ENCODE measurements around the gene CIAO2B.

CIAO2B gene

DNA sequence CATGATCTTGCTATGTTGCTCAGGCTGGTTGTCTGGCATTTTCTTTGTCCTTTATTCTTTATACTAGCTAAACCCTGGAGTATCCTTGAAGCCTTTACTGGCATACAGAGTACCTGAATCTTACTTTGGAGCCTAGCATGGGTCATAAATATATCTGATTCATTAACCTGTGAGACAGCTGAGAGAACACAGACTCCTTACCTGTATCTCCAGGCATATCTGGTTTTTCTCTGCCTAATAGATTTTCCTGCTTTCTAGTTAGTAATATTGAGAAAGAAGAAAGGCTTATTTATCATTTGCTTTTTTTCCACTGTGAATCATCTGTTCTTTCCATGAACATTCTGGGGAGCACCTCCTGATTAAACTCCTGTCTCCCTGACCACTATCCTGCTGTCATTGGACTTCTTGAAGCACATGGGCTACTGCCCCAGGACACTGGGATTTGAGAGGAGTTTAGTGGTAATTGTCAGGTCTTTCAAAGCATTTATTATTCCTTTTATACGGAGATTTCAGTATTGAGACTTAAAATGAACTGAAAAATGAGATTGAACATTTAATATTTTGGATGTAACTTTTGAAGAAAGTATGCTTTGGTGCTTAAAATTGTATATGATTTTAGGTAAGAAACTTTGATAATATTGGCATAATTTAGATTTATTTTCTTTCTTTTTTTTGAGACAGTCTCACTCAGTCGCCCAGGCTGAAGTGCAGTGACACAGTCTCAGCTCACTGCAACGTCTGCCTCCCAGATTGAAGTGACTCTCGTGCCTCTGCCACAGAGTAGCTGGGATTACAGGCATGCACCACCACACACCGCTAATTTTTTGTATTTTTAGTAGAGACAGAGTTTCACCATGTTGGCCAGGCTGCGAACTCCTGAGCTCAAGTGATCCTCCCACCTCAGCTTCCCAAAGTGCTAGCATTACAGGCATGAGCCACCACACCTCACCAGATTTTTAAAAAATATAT, 45.3 kb downstream of the CIAO2B start:
- FAIRE-seq (no peak), DNase-seq (ENCODE audit: low spot score) (no peak)

DNA sequence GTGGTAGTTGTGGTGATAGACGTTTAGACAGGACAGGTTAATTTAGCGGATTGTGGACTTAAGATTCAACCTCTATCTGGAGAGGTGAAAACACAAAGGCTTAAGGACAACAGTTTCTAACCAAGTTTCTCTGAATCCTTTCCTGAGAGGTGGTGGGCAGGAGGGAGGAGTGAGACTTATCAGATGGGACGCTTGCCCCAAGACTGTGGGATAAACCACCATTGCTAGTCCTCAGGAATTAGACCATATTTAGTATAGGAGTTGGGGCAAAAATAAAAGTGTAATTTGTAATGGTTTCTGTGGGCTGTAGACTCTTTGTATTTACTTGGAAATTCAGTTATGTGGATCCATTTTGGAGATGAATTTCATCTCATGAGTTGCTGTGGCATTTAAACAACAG, 47.3 kb downstream of the CIAO2B start:
- no peak for FAIRE-seq
- no peak for DNase-seq (ENCODE audit: low spot score)

DNA sequence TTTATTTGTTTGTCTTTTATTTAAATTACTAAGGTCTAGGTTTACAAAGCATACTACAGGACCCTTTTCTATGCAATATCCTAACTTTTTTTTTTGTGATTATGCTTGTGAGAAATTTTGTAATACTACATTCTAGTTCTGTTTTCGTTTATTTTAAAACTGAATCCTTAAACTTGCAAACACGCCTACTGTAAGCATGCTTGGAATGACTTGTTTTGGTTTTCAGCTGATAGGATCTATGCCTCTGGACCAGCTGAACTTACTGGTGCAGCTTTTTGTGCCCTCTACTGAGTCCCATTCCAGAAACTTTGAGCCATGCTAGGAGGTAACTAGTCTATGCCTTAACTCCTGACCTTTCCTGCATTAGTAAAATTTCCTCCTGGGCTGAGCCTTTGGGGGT, 47.9 kb downstream of the CIAO2B start:
- DNase-seq (ENCODE audit: low spot score) (no peak), FAIRE-seq (no peak)

DNA sequence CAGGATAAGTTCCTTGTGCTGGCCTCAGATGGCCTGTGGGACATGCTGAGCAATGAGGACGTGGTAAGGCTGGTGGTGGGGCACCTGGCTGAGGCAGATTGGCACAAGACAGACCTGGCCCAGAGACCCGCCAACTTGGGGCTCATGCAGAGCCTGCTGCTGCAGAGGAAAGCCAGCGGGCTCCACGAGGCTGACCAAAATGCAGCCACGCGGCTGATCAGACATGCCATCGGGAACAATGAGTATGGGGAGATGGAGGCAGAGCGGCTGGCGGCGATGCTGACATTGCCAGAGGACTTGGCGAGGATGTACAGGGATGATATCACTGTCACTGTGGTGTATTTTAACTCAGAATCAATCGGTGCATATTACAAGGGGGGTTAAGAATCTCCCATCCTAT, 48.7 kb downstream of the CIAO2B start:
- FAIRE-seq = no peak

GRCh38 chr16:66882702-66883101, 51.5 kb downstream of the CIAO2B start:
- no peak for FAIRE-seq
- no peak for DNase-seq (ENCODE audit: low spot score)

More for the DNA sequence above, 48.7 kb downstream of the CIAO2B start:
- no peak for DNase-seq (ENCODE audit: low spot score)
